Uterus (tissue), 4 donors: ENCODE data around the gene CYP2A6. TPM values are rescaled to one million over a fixed set of nuclear protein-coding genes. Genes with fewer than 3 reads are reported as not detected.
A peak's percentile ranks its signal among the peaks of the same experiment; 100 is the strongest.
"Not testable (repeated sequence)": the region's sequence is repeated elsewhere in the genome, so short reads cannot be mapped to it uniquely, and the experiment has no call there.

Source experiments
- DNase-seq, 2 donors: peaks; one replicate each; pipeline ENCODE4 v3.0.0-alpha.2; 2019 to 2020
- H3K27ac ChIP-seq, 2 donors: fragments of 200-600 bp; sonication (generic); 1 replicate in 1 of 2; 2 replicates in 1 of 2; pipeline ENCODE4 v1.5.1; 2016 to 2018
- H3K27me3 ChIP-seq, 2 donors: fragments of 200-600 bp; sonication (generic); one replicate each; pipeline ENCODE4 v1.5.1; 2018 to 2019; ENCODE audit warnings: control low read depth in 1 of 2
- H3K36me3 ChIP-seq, 2 donors: fragments of 200-600 bp; sonication (generic); one replicate each; pipeline ENCODE4 v1.5.1; 2019; ENCODE audit warnings: control low read depth in 1 of 2
- H3K4me1 ChIP-seq, 2 donors: fragments of 200-600 bp; sonication (generic); one replicate each; pipeline ENCODE4 v1.5.1; 2018 to 2019; ENCODE audit warnings: control low read depth in 1 of 2
- H3K4me3 ChIP-seq, 2 donors: fragments of 200-600 bp; sonication (generic); 1 replicate in 1 of 2; 2 replicates in 1 of 2; pipeline ENCODE4 v1.5.1; 2018 to 2019; ENCODE audit warnings: mild to moderate bottlenecking in 1 of 2
- H3K9me3 ChIP-seq, 2 donors: fragments of 200-600 bp; sonication (generic); one replicate each; pipeline ENCODE4 v1.5.1; 2019; ENCODE audit warnings: control low read depth in 1 of 2
- POLR2A ChIP-seq, 2 donors: fragments of 450-650 bp; IDR thresholded peaks; one replicate each; pipeline ENCODE4 v1.6.1; 2016; ENCODE audit warnings: antibody characterized with exemption in 2 of 2, mild to moderate bottlenecking in 1 of 2, moderate library complexity in 1 of 2
- intact Hi-C: fragments of 100-400 bp; cut with DNase I; formaldehyde crosslinking; loops from one replicate; pipeline ENCODE4 v1.15.1; 2023; ENCODE audit warnings: low total_unique reads
- total RNA-seq, 4 donors: library from RNA; depleted of rRNA in 3 of 4; stranded (reverse); fragments of >200 nt in 3 of 4; gene quantifications; one replicate each; pipeline versions ENCODE4 v1.1.0 to v1.2.4, GENCODE V29; 2014 to 2023
- TF ChIP-seq, protein P1 (sequence below), 4 experiments: fragments of 200-600 bp in 2 of 4; fragments of 450-650 bp in 2 of 4; sonication (generic) in 2 of 4; IDR thresholded peaks; one replicate each; pipeline ENCODE4 v1.5.1; 2016 to 2019; ENCODE audit warnings: antibody characterized with exemption in 4 of 4, mild to moderate bottlenecking in 2 of 4, moderate library complexity in 1 of 4
- donor health status: DM: yes; HTN: yes; CAD: no.

Gene CYP2A6
- total RNA-seq, 4 donors from 2014 or later = 0.64 TPM; not detected in 3

DNA sequence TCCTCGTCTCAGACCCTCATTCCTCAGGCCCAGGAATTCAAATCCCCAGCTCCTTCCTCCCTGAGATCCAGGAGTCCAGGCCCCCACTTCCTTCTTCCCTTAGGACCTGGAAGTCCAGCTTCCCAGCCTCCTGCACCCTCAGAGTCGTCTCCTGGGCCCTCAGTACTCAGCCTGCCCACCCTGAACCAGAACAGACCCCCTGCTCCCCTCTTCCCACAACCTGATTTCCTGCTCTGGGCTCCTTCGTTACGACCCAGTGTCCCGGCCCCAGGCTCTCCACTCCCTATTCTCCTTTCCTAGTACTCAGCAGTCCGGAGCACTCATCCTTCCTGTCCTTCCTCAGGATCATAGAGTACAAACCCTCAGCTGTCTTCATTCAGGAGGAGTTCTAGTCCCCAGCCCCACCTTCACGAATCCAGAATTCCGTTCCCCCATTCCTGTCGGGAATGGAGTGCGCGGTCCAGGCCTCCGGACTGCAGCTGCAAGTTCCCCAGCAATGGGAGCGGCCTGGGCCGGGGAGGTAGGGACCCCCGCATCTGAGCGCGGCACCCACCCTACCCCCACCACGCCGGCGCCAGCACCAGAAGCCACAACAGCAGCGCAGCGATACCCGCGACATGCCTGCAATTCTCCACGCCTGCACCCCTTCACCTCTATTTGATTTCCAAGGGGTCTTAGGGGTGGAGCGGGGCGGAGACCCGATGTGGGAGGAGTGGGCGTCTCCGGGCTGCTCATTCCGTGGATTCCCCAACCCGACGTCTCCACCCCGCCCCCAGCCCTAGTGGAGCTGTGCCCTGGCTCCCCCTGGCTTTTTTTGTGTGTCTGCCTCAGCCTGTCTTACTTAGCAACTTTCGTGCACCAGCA is 38.5 kb downstream of the CYP2A6 start:
- Histone ChIP-seq H3K4me1 (peaks cover 0 to 14% of the 10 kb centered on the region in 2 donors), H3K9me3 (no peaks in the 10 kb centered on the region), H3K4me3 (peak overlapping the region; percentile 36 to 40), H3K27me3 (no peaks in the 10 kb centered on the region), H3K36me3 (no peaks in the 10 kb centered on the region), H3K27ac (peak overlapping the region; percentile 72 to 81)
- DNase-seq = peak in 1 of 2 donors; percentile 39
- no peak for TF ChIP-seq POLR2A (IDR thresholded peaks at IDR 0.05)
- TF ChIP-seq, protein P1, sequence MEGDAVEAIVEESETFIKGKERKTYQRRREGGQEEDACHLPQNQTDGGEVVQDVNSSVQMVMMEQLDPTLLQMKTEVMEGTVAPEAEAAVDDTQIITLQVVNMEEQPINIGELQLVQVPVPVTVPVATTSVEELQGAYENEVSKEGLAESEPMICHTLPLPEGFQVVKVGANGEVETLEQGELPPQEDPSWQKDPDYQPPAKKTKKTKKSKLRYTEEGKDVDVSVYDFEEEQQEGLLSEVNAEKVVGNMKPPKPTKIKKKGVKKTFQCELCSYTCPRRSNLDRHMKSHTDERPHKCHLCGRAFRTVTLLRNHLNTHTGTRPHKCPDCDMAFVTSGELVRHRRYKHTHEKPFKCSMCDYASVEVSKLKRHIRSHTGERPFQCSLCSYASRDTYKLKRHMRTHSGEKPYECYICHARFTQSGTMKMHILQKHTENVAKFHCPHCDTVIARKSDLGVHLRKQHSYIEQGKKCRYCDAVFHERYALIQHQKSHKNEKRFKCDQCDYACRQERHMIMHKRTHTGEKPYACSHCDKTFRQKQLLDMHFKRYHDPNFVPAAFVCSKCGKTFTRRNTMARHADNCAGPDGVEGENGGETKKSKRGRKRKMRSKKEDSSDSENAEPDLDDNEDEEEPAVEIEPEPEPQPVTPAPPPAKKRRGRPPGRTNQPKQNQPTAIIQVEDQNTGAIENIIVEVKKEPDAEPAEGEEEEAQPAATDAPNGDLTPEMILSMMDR (IDR thresholded peaks at IDR 0.05) = no peak
- intact Hi-C loops = no loop called here

DNA sequence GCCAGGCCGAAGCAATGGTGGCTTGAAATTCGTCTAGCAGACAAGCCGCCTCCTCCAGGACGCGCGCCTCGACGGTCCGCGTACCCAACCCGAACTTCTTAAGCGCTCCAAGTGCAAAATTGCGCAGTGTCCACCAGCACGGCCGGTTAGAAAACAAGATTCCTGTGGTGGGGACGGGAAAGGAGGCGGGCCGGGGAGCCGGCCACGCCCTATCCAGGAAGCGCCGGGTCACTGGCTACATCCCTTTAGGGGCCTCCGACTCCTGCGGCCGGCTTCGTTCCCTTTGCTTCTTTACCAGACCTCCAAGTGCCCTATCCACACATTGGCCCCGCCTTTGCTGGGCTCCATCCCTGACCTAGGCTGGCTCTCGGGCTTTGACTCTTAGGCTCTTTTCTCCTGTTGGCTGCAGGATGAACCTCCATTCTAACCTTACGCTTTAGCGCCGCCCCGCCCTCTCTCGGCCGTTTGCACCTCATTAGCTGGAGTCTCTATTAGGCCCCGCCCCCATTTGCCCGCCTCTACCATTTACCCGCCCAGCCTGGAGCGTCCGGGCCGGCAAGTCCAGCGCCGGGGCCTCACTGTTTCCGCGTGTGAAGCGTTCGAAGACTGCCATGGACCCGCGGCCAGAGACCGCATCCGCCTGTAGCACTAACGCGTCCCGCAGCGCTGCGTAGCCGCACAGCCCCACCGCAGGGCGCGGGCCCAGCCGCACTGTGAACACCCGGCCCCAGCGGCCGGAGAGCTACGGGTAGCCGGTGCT is 39.4 kb downstream of the CYP2A6 start:
- H3K4me3 ChIP-seq = peak overlapping the region; percentile 36 to 40
- H3K36me3 ChIP-seq, intact Hi-C loops, H3K9me3 ChIP-seq, H3K27me3 ChIP-seq: not testable (repeated sequence)
- peaks cover 2 to 18% of the 10 kb centered on the region in 2 donors for H3K4me1 ChIP-seq
- peak overlapping the region; percentile 72 to 81 for H3K27ac ChIP-seq
- peak; percentile 83 to 85 for DNase-seq

DNA sequence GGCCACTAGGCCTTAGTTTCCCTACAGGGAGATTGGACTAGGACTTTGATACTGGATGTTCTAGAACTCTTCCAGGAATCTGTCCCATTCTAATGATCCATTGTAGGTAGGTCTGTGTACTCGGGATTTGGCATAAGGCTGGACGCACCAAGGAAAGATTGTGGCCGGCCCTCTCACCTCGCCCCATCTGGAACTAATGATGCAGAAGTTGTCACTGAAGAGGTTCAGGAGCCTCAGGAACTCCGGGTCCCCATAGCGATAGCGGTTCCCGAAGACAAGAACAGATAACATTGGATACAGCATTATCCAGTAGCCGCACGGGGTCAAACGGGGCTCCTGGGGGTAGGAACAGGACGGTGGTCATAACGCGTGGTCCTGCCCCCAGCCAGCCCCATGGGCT is 40.1 kb downstream of the CYP2A6 start:
- H3K27ac ChIP-seq = peak overlapping the region; percentile 72 to 81
- intact Hi-C loops = no loop called here
- no peaks in the 10 kb centered on the region for H3K36me3 ChIP-seq
- H3K4me1 ChIP-seq = peaks cover 2 to 18% of the 10 kb centered on the region in 2 donors
- no peak for TF ChIP-seq POLR2A (IDR thresholded peaks at IDR 0.05)
- TF ChIP-seq, protein P1 (IDR thresholded peaks at IDR 0.05) = no peak
- DNase-seq = peak in 1 of 2 donors; percentile 28
- H3K27me3 ChIP-seq = no peaks in the 10 kb centered on the region
- H3K4me3 ChIP-seq = peak overlapping the region in 1 of 2 donors; percentile 40
- no peaks in the 10 kb centered on the region for H3K9me3 ChIP-seq

DNA sequence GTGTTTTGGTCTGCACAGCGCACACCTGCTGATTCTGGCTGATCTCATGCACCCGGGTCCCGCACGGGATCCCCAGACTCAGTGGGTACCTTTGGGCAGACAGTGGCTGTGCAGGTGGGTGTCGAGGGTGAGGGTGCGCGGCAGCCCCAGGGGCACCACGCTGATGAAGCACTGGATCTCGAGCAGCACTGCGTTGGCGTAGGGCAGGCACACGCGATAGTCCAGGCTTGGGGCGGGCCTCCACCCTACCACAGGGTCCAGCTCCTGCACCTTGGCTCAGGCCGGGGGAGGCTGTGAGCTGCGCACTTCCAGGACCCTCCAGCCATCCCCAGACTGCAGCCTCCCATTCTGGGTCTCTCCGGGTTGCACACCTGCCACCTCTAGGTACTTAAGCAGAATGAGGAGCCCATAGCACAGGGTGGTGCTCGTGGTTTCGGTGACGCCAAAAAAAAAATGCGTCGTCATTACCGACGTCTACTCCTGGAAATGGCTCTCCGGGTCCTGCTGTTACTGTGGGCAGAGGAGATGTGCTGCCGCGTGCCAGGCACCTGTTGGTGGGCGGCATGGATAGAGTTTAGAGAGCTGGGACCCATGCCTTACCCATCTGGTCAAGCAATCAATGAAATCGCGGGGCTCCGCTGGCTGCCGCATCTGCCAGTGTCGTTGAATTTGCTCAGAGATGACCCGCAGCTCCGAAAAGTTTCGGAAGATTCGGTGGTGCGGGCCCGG is 40.7 kb downstream of the CYP2A6 start:
- DNase-seq = peak in 1 of 2 donors; percentile 36
- intact Hi-C loops = loop anchor here (5.0 kb wide), 1 partner anchor 147 kb away; no protein-coding TSS in a partner anchor
- peak overlapping the region; percentile 72 to 81 for H3K27ac ChIP-seq
- H3K4me3 ChIP-seq = no peak overlapping the region
- H3K36me3 ChIP-seq = no peaks in the 10 kb centered on the region
- no peaks in the 10 kb centered on the region for H3K9me3 ChIP-seq
- TF ChIP-seq, protein P1 (IDR thresholded peaks at IDR 0.05) = no peak
- no peak for TF ChIP-seq POLR2A (IDR thresholded peaks at IDR 0.05)
- H3K27me3 ChIP-seq = no peaks in the 10 kb centered on the region
- peaks cover 2 to 18% of the 10 kb centered on the region in 2 donors for H3K4me1 ChIP-seq

DNA sequence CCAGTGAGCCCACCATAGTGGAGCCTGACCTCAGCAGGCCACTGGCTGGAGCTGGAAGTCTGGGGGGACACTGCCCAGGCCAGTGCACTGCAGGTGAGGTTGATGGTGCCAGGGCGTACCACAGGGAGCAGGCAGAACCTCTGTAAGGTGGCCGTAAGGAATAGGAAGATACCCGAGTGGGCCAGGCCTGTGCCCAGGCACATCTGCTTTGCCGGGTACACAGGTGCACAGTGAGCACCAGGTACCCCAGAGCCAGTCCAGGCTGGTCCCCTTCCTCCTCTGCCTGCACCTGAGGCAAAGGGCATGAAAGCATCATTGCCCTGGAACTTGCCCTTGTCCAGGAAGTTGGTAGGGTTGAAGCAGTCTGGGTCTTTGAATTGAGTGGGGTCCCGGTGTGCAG is 41.8 kb downstream of the CYP2A6 start:
- Histone ChIP-seq H3K27me3 (no peaks in the 10 kb centered on the region), H3K4me3 (no peak overlapping the region), H3K27ac (no peak overlapping the region), H3K4me1 (peaks cover 8 to 19% of the 10 kb centered on the region in 2 donors), H3K36me3 (no peaks in the 10 kb centered on the region), H3K9me3 (no peaks in the 10 kb centered on the region)
- no peak for TF ChIP-seq POLR2A (IDR thresholded peaks at IDR 0.05)
- TF ChIP-seq, protein P1 (IDR thresholded peaks at IDR 0.05) = no peak
- DNase-seq = no peak
- intact Hi-C loops = loop anchor here (5.0 kb wide), 1 partner anchor 146 kb away; no protein-coding TSS in a partner anchor
